Measurements from ENCODE around the gene IPO8. TPM values are rescaled to one million over a fixed set of nuclear protein-coding genes. Genes with fewer than 3 reads are reported as not detected.

Gene IPO8
- total RNA-seq, 1 donor, result 25.7 TPM

DNA sequence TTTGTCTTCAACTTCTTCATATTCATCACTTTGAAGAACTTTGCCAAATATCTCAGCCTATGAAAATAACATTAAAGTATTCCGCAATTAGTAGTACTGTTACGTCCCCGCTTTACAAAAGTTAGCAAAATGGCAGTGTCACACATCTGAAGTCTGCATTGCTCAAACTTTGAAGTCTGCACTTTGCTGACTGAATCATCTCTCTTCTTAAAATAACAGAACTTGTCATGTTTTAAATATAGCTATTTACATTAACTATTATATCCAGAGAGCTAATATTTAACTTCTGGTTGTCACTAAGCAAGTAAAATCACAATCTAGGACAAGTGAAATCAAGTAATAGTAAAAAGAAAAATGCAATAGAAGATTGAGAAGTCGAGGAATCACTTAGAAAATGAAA lies 34.5 kb downstream of the IPO8 start:
- H3K36me3 ChIP-seq (ENCODE audit: insufficient read depth, low read length), result peaks cover 23% of the 10 kb centered on the region
- no peaks in the 10 kb centered on the region for H3K27me3 ChIP-seq (ENCODE audit: insufficient read depth, low read length)
- H3K27ac ChIP-seq (ENCODE audit: low read depth, low read length), result no peak overlapping the region
- H4K20me1 ChIP-seq (ENCODE audit: insufficient read depth, low read length), result no peaks in the 10 kb centered on the region
- TF ChIP-seq, protein P1, sequence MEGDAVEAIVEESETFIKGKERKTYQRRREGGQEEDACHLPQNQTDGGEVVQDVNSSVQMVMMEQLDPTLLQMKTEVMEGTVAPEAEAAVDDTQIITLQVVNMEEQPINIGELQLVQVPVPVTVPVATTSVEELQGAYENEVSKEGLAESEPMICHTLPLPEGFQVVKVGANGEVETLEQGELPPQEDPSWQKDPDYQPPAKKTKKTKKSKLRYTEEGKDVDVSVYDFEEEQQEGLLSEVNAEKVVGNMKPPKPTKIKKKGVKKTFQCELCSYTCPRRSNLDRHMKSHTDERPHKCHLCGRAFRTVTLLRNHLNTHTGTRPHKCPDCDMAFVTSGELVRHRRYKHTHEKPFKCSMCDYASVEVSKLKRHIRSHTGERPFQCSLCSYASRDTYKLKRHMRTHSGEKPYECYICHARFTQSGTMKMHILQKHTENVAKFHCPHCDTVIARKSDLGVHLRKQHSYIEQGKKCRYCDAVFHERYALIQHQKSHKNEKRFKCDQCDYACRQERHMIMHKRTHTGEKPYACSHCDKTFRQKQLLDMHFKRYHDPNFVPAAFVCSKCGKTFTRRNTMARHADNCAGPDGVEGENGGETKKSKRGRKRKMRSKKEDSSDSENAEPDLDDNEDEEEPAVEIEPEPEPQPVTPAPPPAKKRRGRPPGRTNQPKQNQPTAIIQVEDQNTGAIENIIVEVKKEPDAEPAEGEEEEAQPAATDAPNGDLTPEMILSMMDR (IDR thresholded peaks at IDR 0.05; ENCODE audit: extremely low read depth, low read depth, low read length), result no peak
- no peak for DNase-seq (ENCODE audit: insufficient read length, low spot score, missing footprints)
- no peak overlapping the region for H2AFZ ChIP-seq (ENCODE audit: low read length)
- no peaks in the 10 kb centered on the region for H3K79me2 ChIP-seq (ENCODE audit: insufficient read depth, low read length)
- no peak overlapping the region for H3K4me2 ChIP-seq (ENCODE audit: insufficient read depth, low read length)
- no peaks in the 10 kb centered on the region for H3K9me3 ChIP-seq (ENCODE audit: low read depth, low read length)
- H3K4me1 ChIP-seq (ENCODE audit: insufficient read depth, low read length), result no peaks in the 10 kb centered on the region
- no peak overlapping the region for H3K4me3 ChIP-seq (ENCODE audit: insufficient read depth, low read length)

- H3K4me3 ChIP-seq (ENCODE audit: insufficient read depth, low read length), result no peak overlapping the region
- H2AFZ ChIP-seq (ENCODE audit: low read length), result no peak overlapping the region
- H3K4me2 ChIP-seq (ENCODE audit: insufficient read depth, low read length), result no peak overlapping the region
- no peak for DNase-seq (ENCODE audit: insufficient read length, low spot score, missing footprints)
- peaks cover 5% of the 10 kb centered on the region for H3K36me3 ChIP-seq (ENCODE audit: insufficient read depth, low read length)
- H3K79me2 ChIP-seq (ENCODE audit: insufficient read depth, low read length), result no peaks in the 10 kb centered on the region
- H3K4me1 ChIP-seq (ENCODE audit: insufficient read depth, low read length), result no peaks in the 10 kb centered on the region
- H3K27ac ChIP-seq (ENCODE audit: low read depth, low read length), result no peak overlapping the region
- TF ChIP-seq, protein P1 (IDR thresholded peaks at IDR 0.05; ENCODE audit: extremely low read depth, low read depth, low read length), result no peak
- H4K20me1 ChIP-seq (ENCODE audit: insufficient read depth, low read length), result no peaks in the 10 kb centered on the region
- no peaks in the 10 kb centered on the region for H3K27me3 ChIP-seq (ENCODE audit: insufficient read depth, low read length)
- H3K9me3 ChIP-seq (ENCODE audit: low read depth, low read length), result no peaks in the 10 kb centered on the region
Observed at GRCh38 chr12:30652034-30652696, 43.5 kb downstream of the IPO8 start.

DNA sequence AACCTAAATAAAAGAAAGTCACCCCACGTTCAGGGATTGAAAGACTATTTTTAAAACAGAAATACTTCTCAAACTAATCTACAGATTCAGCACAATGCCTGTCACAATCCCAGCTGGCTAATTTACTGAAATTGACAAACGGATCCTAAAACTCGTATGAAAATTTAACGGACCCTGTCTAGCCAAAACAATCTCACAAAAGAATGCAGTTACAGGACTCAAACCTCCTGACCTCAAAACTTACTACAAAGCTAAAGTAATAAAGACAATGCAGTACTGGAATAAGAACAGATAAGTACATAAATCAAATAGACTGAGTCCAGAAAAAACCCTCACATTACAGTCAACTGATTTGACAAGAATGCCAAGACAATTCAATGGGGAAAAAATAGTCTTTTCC lies 48.8 kb downstream of the IPO8 start:
- DNase-seq (ENCODE audit: insufficient read length, low spot score, missing footprints), result no peak
- Histone ChIP-seq H4K20me1 (ENCODE audit: insufficient read depth, low read length) (no peaks in the 10 kb centered on the region), H3K79me2 (ENCODE audit: insufficient read depth, low read length) (no peaks in the 10 kb centered on the region), H2AFZ (ENCODE audit: low read length) (no peak overlapping the region), H3K36me3 (ENCODE audit: insufficient read depth, low read length) (peaks cover 6% of the 10 kb centered on the region), H3K9me3 (ENCODE audit: low read depth, low read length) (no peaks in the 10 kb centered on the region), H3K4me1 (ENCODE audit: insufficient read depth, low read length) (no peaks in the 10 kb centered on the region), H3K27ac (ENCODE audit: low read depth, low read length) (no peak overlapping the region), H3K4me2 (ENCODE audit: insufficient read depth, low read length) (no peak overlapping the region), H3K4me3 (ENCODE audit: insufficient read depth, low read length) (no peak overlapping the region), H3K27me3 (ENCODE audit: insufficient read depth, low read length) (no peaks in the 10 kb centered on the region)
- TF ChIP-seq, protein P1 (IDR thresholded peaks at IDR 0.05; ENCODE audit: extremely low read depth, low read depth, low read length), result no peak

- no peaks in the 10 kb centered on the region for H3K27me3 ChIP-seq (ENCODE audit: insufficient read depth, low read length)
- H3K79me2 ChIP-seq (ENCODE audit: insufficient read depth, low read length), result no peaks in the 10 kb centered on the region
- DNase-seq (ENCODE audit: insufficient read length, low spot score, missing footprints), result no peak
- no peak overlapping the region for H3K27ac ChIP-seq (ENCODE audit: low read depth, low read length)
- no peak overlapping the region for H3K4me3 ChIP-seq (ENCODE audit: insufficient read depth, low read length)
- TF ChIP-seq, protein P1 (IDR thresholded peaks at IDR 0.05; ENCODE audit: extremely low read depth, low read depth, low read length), result no peak
- H3K36me3 ChIP-seq (ENCODE audit: insufficient read depth, low read length), result peaks cover 6% of the 10 kb centered on the region
- no peaks in the 10 kb centered on the region for H3K9me3 ChIP-seq (ENCODE audit: low read depth, low read length)
- no peaks in the 10 kb centered on the region for H3K4me1 ChIP-seq (ENCODE audit: insufficient read depth, low read length)
- H2AFZ ChIP-seq (ENCODE audit: low read length), result no peak overlapping the region
- no peak overlapping the region for H3K4me2 ChIP-seq (ENCODE audit: insufficient read depth, low read length)
- no peaks in the 10 kb centered on the region for H4K20me1 ChIP-seq (ENCODE audit: insufficient read depth, low read length)
Observed at GRCh38 chr12:30643366-30643765, 52.3 kb downstream of the IPO8 start.

Measured in osteoblast (primary cell).